IMR-90 (cell line): Measurements from ENCODE around the gene DCLK1.

Experiments
- BHLHE40 ChIP-seq: fragments of 150-350 bp; IDR thresholded peaks from 2 replicates; pipeline ENCODE4 v1.6.1; 2016; ENCODE audit warnings: mild to moderate bottlenecking, low read depth, low read length
- CEBPB ChIP-seq: IDR thresholded peaks from 2 replicates; pipeline ENCODE4 v1.6.1; 2012; ENCODE audit warnings: low read depth, low read length, improper control_type of control experiment
- CTCF ChIP-seq: conservative IDR thresholded peaks from 2 replicates; pipeline ENCODE4 v1.5.1; 2012; ENCODE audit warnings: mild to moderate bottlenecking, low read depth, low read length, improper control_type of control experiment
- FOS ChIP-seq: fragments of 150-350 bp; IDR thresholded peaks from 2 replicates; pipeline ENCODE4 v1.6.1; 2016; ENCODE audit warnings: low read depth, low read length
- POLR2A ChIP-seq: IDR thresholded peaks from 2 replicates; pipeline ENCODE4 v1.6.1; 2012; ENCODE audit warnings: mild to moderate bottlenecking, low read depth, low read length
- RAD21 ChIP-seq: IDR thresholded peaks from 2 replicates; pipeline ENCODE4 v1.6.1; 2012; ENCODE audit warnings: low read length, improper control_type of control experiment
- SMC3 ChIP-seq: fragments of 150-350 bp; IDR thresholded peaks from 2 replicates; pipeline ENCODE4 v1.6.1; 2016; ENCODE audit warnings: low read depth, mild to moderate bottlenecking, antibody characterized with exemption, low read length, moderate library complexity
- USF2 ChIP-seq: fragments of 150-350 bp; IDR thresholded peaks from 2 replicates; pipeline ENCODE4 v1.6.1; 2017; ENCODE audit warnings: mild to moderate bottlenecking, antibody characterized with exemption, low read length, low read depth

- TF ChIP-seq BHLHE40 (no peak), USF2 (no peak), SMC3 (no peak), CTCF (no peak), RAD21 (no peak), FOS (no peak), POLR2A (no peak), CEBPB (no peak)
Measured at GRCh38 chr13:35763060-35763781, 368.0 kb downstream of the DCLK1 start.
